IMR-90 (cell line): ENCODE measurements around the gene AQP1. TPM values are rescaled to one million over a fixed set of nuclear protein-coding genes. Genes with fewer than 3 reads are reported as not detected.

ENCODE experiments used
- ATAC-seq: fragments of 200-7000 bp; cut with Tn5 transposase; 2 replicates; pipeline ENCODE4 v1.9.1; 2020; ENCODE audit warnings: low read depth, mild to moderate bottlenecking, moderate library complexity
- BruUV-seq: library from RNA; stranded (reverse); fragments of 400-500 nt; replicated peaks from 2 replicates; lab custom pipeline; 2021; lab: Mats Ljungman, UMichigan
- CTCF ChIA-PET: fragments of 300-600 bp; formaldehyde crosslinking; extraction: SDS; loops from one replicate; lab custom pipeline; 2021; ENCODE audit warnings: antibody characterized with exemption; lab: Yijun Ruan, JAX
- POLR2A ChIA-PET: fragments of 300-600 bp; sonication (Branson Sonifier 250); formaldehyde crosslinking; loops from one replicate; lab custom pipeline; 2022; ENCODE audit warnings: antibody characterized with exemption; ENCODE audit not compliant: unreplicated experiment; lab: Charles Lee
- DNase-seq: peaks from one replicate; pipeline ENCODE4 v3.0.0; 2013
- H2AFZ ChIP-seq: replicated peaks from 2 replicates; pipeline ENCODE3; 2013; ENCODE audit warnings: low read length, mild to moderate bottlenecking; ENCODE audit not compliant: poor library complexity
- H2AK5ac ChIP-seq: 2 replicates; pipeline ENCODE4 v1.6.1; 2013; ENCODE audit warnings: low read depth, low read length, inconsistent platforms
- H2AK9ac ChIP-seq: replicated peaks from 2 replicates; pipeline ENCODE3; 2013; ENCODE audit warnings: mild to moderate bottlenecking, low read depth, low read length, moderate library complexity; ENCODE audit not compliant: poor library complexity
- H2BK120ac ChIP-seq: 2 replicates; pipeline ENCODE4 v1.6.1; 2013; ENCODE audit warnings: low read depth, low read length, inconsistent platforms
- H2BK15ac ChIP-seq: 3 replicates; pipeline ENCODE4 v1.6.1; 2013; ENCODE audit warnings: low read depth, low read length, inconsistent platforms
- H2BK20ac ChIP-seq: 2 replicates; pipeline ENCODE4 v1.6.1; 2013; ENCODE audit warnings: low read depth, mild to moderate bottlenecking, inconsistent platforms, low read length, moderate library complexity
- H2BK5ac ChIP-seq: 2 replicates; pipeline ENCODE4 v1.6.1; 2013; ENCODE audit warnings: mild to moderate bottlenecking, low read depth, low read length, inconsistent platforms; ENCODE audit not compliant: poor library complexity, severe bottlenecking
- H3K14ac ChIP-seq: replicated peaks from 2 replicates; pipeline ENCODE4 v1.6.1; 2013; ENCODE audit warnings: low read depth, low read length, inconsistent platforms
- H3K18ac ChIP-seq: 2 replicates; pipeline ENCODE4 v1.6.1; 2013; ENCODE audit warnings: low read depth, low read length, control low read depth
- H3K23ac ChIP-seq: 2 replicates; pipeline ENCODE4 v1.6.1; 2013; ENCODE audit warnings: low read depth, low read length, inconsistent platforms
- H3K27ac ChIP-seq: 2 replicates; pipeline ENCODE4 v1.5.1; 2013; ENCODE audit warnings: mild to moderate bottlenecking, control low read depth, low read length; ENCODE audit not compliant: insufficient read depth
- H3K27me3 ChIP-seq: 2 replicates; pipeline ENCODE4 v1.6.1; 2013; ENCODE audit warnings: low read length; ENCODE audit not compliant: control insufficient read depth, insufficient read depth
- H3K36me3 ChIP-seq: 2 replicates; pipeline ENCODE4 v1.6.1; 2013; ENCODE audit warnings: low read length, mixed read lengths; ENCODE audit not compliant: control insufficient read depth, insufficient read depth
- H3K4ac ChIP-seq: 2 replicates; pipeline ENCODE4 v1.6.1; 2013; ENCODE audit warnings: low read depth, low read length, inconsistent platforms
- H3K4me1 ChIP-seq: 2 replicates; pipeline ENCODE4 v1.6.1; 2013; ENCODE audit warnings: low read length, mixed read lengths; ENCODE audit not compliant: control insufficient read depth, insufficient read depth
- H3K4me2 ChIP-seq: 2 replicates; pipeline ENCODE4 v1.6.1; 2013; ENCODE audit warnings: low read depth, mild to moderate bottlenecking, control low read depth, low read length, moderate library complexity
- H3K4me3 ChIP-seq: 2 replicates; pipeline ENCODE4 v1.5.1; 2013; ENCODE audit warnings: low read depth, mild to moderate bottlenecking, control low read depth, low read length, moderate library complexity; ENCODE audit not compliant: insufficient read depth
- H3K56ac ChIP-seq: 2 replicates; pipeline ENCODE4 v1.6.1; 2013; ENCODE audit warnings: low read length, inconsistent platforms; ENCODE audit not compliant: insufficient read depth; ENCODE audit errors: extremely low read depth
- H3K79me1 ChIP-seq, 2 experiments: 2 replicates each; pipeline ENCODE4 v1.6.1; 2013; ENCODE audit warnings: low read length in 2 of 2, inconsistent platforms in 1 of 2, low read depth in 1 of 2
- H3K9ac ChIP-seq: 2 replicates; pipeline ENCODE4 v1.6.1; 2013; ENCODE audit warnings: low read depth, low read length, control low read depth
- H3K9me1 ChIP-seq: 2 replicates; pipeline ENCODE4 v1.6.1; 2013; ENCODE audit warnings: low read length, inconsistent platforms; ENCODE audit not compliant: insufficient read depth
- H3K9me3 ChIP-seq: 2 replicates; pipeline ENCODE4 v1.6.1; 2013; ENCODE audit warnings: low read length; ENCODE audit not compliant: control insufficient read depth, insufficient read depth
- H4K20me1 ChIP-seq: 2 replicates; pipeline ENCODE4 v1.6.1; 2013; ENCODE audit warnings: low read length, inconsistent platforms; ENCODE audit not compliant: insufficient read depth
- H4K5ac ChIP-seq: 2 replicates; pipeline ENCODE4 v1.6.1; 2013; ENCODE audit warnings: mild to moderate bottlenecking, low read depth, low read length, control low read depth
- H4K8ac ChIP-seq, 2 experiments: 2 replicates each; pipeline ENCODE4 v1.6.1; 2013; ENCODE audit warnings: low read depth in 2 of 2, low read length in 2 of 2, control low read depth in 1 of 2, inconsistent platforms in 1 of 2
- H4K91ac ChIP-seq: 2 replicates; pipeline ENCODE4 v1.6.1; 2013; ENCODE audit warnings: low read depth, low read length, inconsistent platforms; ENCODE audit not compliant: insufficient read depth
- BHLHE40 ChIP-seq: fragments of 150-350 bp; IDR thresholded peaks from 2 replicates; pipeline ENCODE4 v1.6.1; 2016; ENCODE audit warnings: mild to moderate bottlenecking, low read depth, low read length
- CEBPB ChIP-seq: IDR thresholded peaks from 2 replicates; pipeline ENCODE4 v1.6.1; 2012; ENCODE audit warnings: low read depth, low read length, improper control_type of control experiment
- CHD1 ChIP-seq: IDR thresholded peaks from 2 replicates; pipeline ENCODE4 v1.6.1; 2012; ENCODE audit warnings: low read depth, low read length, improper control_type of control experiment
- CTCF ChIP-seq: conservative IDR thresholded peaks from 2 replicates; pipeline ENCODE4 v1.5.1; 2012; ENCODE audit warnings: mild to moderate bottlenecking, low read depth, low read length, improper control_type of control experiment
- ELK1 ChIP-seq: fragments of 150-350 bp; IDR thresholded peaks from 2 replicates; pipeline ENCODE4 v1.6.1; 2016; ENCODE audit warnings: low read depth, mild to moderate bottlenecking, low read length, moderate library complexity, borderline replicate concordance
- FOS ChIP-seq: fragments of 150-350 bp; IDR thresholded peaks from 2 replicates; pipeline ENCODE4 v1.6.1; 2016; ENCODE audit warnings: low read depth, low read length
- MAFK ChIP-seq: IDR thresholded peaks from 2 replicates; pipeline ENCODE4 v1.6.1; 2012; ENCODE audit warnings: low read depth, low read length, improper control_type of control experiment
- MAZ ChIP-seq: IDR thresholded peaks from 2 replicates; pipeline ENCODE4 v1.6.1; 2012; ENCODE audit warnings: low read depth, mild to moderate bottlenecking, low read length, improper control_type of control experiment, moderate library complexity, borderline replicate concordance
- MXI1 ChIP-seq: IDR thresholded peaks from 2 replicates; pipeline ENCODE4 v1.6.1; 2012; ENCODE audit warnings: low read depth, mild to moderate bottlenecking, low read length, moderate library complexity, borderline replicate concordance
- NFE2L2 ChIP-seq: fragments of 150-350 bp; IDR thresholded peaks from 2 replicates; pipeline ENCODE4 v1.6.1; 2016; ENCODE audit warnings: low read depth, mild to moderate bottlenecking, low read length
- POLR2A ChIP-seq: IDR thresholded peaks from 2 replicates; pipeline ENCODE4 v1.6.1; 2012; ENCODE audit warnings: mild to moderate bottlenecking, low read depth, low read length
- RAD21 ChIP-seq: IDR thresholded peaks from 2 replicates; pipeline ENCODE4 v1.6.1; 2012; ENCODE audit warnings: low read length, improper control_type of control experiment
- RCOR1 ChIP-seq: IDR thresholded peaks from 2 replicates; pipeline ENCODE4 v1.6.1; 2012; ENCODE audit warnings: mild to moderate bottlenecking, low read length, improper control_type of control experiment; ENCODE audit not compliant: insufficient replicate concordance
- RFX5 ChIP-seq: IDR thresholded peaks from 2 replicates; pipeline ENCODE4 v1.8.0; 2012; ENCODE audit warnings: low read depth, mild to moderate bottlenecking, low read length, moderate library complexity
- SMC3 ChIP-seq: fragments of 150-350 bp; IDR thresholded peaks from 2 replicates; pipeline ENCODE4 v1.6.1; 2016; ENCODE audit warnings: low read depth, mild to moderate bottlenecking, antibody characterized with exemption, low read length, moderate library complexity
- USF2 ChIP-seq: fragments of 150-350 bp; IDR thresholded peaks from 2 replicates; pipeline ENCODE4 v1.6.1; 2017; ENCODE audit warnings: mild to moderate bottlenecking, antibody characterized with exemption, low read length, low read depth
- WGBS, 2 experiments: methylation state at CpG; one replicate each; pipeline versions ENCODE4 v1.1.5 to v1.1.7; 2013; ENCODE audit warnings: missing lambda C conversion rate in 2 of 2; ENCODE audit not compliant: insufficient read length in 1 of 2; ENCODE audit errors: extremely low coverage in 2 of 2; 5-methylcytosine and 5-hydroxymethylcytosine counted together
- dilution Hi-C: fragments of 300-500 bp; cut with HindIII; formaldehyde crosslinking; loops from one replicate; pipeline ENCODE4 v1.14.3; 2018; ENCODE audit warnings: low sequenced_read_pairs; ENCODE audit not compliant: unreplicated experiment
- in situ Hi-C: fragments of 300-500 bp; cut with MboI; formaldehyde crosslinking; loops from 3 replicates; pipeline ENCODE4 v1.14.3; 2019; ENCODE audit warnings: low sequenced_read_pairs, inconsistent platforms, mixed read lengths
- intact Hi-C: fragments of 100-400 bp; cut with micrococcal nuclease; formaldehyde crosslinking; loops from 2 replicates; pipeline ENCODE4 v1.10.0; 2022
- polyA plus RNA-seq, 3 experiments: library from polyadenylated mRNA; depleted of rRNA; stranded (reverse); fragments of >200 nt; gene quantifications; 2 replicates each; pipeline ENCODE4 v1.2.3, GENCODE V29; 2012; ENCODE audit warnings: low replicate concordance in 1 of 3
- total RNA-seq: library from RNA; depleted of rRNA; stranded (reverse); fragments of >200 nt; gene quantifications from 2 replicates; pipeline ENCODE4 v1.2.3, GENCODE V29; 2012

AQP1 gene
- total and polyA plus RNA-seq, 2 of the 4 experiments (the other 2 are of a cell fraction), result 0.18 to 0.39 TPM

- intact Hi-C loops, result no loop called here
- POLR2A ChIA-PET, result no interaction called here
Observed at GRCh38 chr7:30890226-30890625, 21.4 kb upstream of the AQP1 start.

More at GRCh38 chr7:30890226-30890625, 21.4 kb upstream of the AQP1 start:
- no peak overlapping the region for H3K18ac ChIP-seq
- H3K9me3 ChIP-seq, result no peaks in the 10 kb centered on the region; the same call in 1 of the 2 replicates
- H3K14ac ChIP-seq, result no peak overlapping the region
- H3K79me1 ChIP-seq, result no peaks in the 10 kb centered on the region
- H3K27me3 ChIP-seq, result peaks cover 2% of the 10 kb centered on the region
- H3K27ac ChIP-seq, result no peak overlapping the region
- peaks cover 5% of the 10 kb centered on the region; the same call in 1 of the 2 replicates for H3K9me1 ChIP-seq
- in situ Hi-C loops (no loop called here), dilution Hi-C loops (no loop called here)
- no peak overlapping the region for H3K9ac ChIP-seq
- DNase-seq (no peak), ATAC-seq (no peak)
- H3K4me3 ChIP-seq, result no peak overlapping the region
- H2AFZ ChIP-seq, result no peak overlapping the region
- H2BK5ac ChIP-seq, result no peak overlapping the region
- no peak overlapping the region for H2BK20ac ChIP-seq
- no peak overlapping the region for H4K91ac ChIP-seq
- H3K4ac ChIP-seq, result no peak overlapping the region
- BruUV-seq, result no TSS peak
- H2BK15ac ChIP-seq, result no peak overlapping the region
- H4K5ac ChIP-seq, result no peak overlapping the region
- TF ChIP-seq ELK1 (no peak), USF2 (no peak), RFX5 (no peak), POLR2A (no peak), SMC3 (no peak), RAD21 (no peak), MAZ (no peak), CTCF (no peak), RCOR1 (no peak), CHD1 (no peak), MAFK (no peak), BHLHE40 (no peak), FOS (no peak), NFE2L2 (no peak), CEBPB (no peak), MXI1 (no peak)
- no peaks in the 10 kb centered on the region; the same call in 1 of the 2 replicates for H4K20me1 ChIP-seq
- no peak overlapping the region for H3K4me2 ChIP-seq
- H3K36me3 ChIP-seq, result no peaks in the 10 kb centered on the region
- 100% methylated on average over 2 of the region's 7 CpGs; no CpG with 5 or more reads in 1 of the 2 experiments for WGBS, 2 experiments
- H4K8ac ChIP-seq, result no peak overlapping the region
- H2BK120ac ChIP-seq, result no peak overlapping the region
- no peak overlapping the region for H2AK9ac ChIP-seq
- peaks cover 10% of the 10 kb centered on the region; the same call in 1 of the 2 replicates for H3K4me1 ChIP-seq
- H2AK5ac ChIP-seq, result no peak overlapping the region
- H3K56ac ChIP-seq, result no peak overlapping the region
- no peak overlapping the region for H3K23ac ChIP-seq
- CTCF ChIA-PET, result no interaction called here
